Smooth muscle cell (in vitro differentiated cells): ENCODE data around the gene TUT4. TPM values are rescaled to one million over a fixed set of nuclear protein-coding genes. Genes with fewer than 3 reads are reported as not detected.
A peak's percentile ranks its signal among the peaks of the same experiment; 100 is the strongest.

ENCODE experiments used
- DNase-seq: peaks from one replicate; lab custom pipeline; 2025; ENCODE audit not compliant: unreplicated experiment; lab: John Stamatoyannopoulos, UW
- H2AFZ ChIP-seq: fragments of 200-600 bp; sonication (generic); 2 replicates; pipeline ENCODE4 v1.6.0; 2016; ENCODE audit warnings: antibody characterized with exemption, low read depth, mild to moderate bottlenecking
- H3F3A ChIP-seq: fragments of 200-600 bp; sonication (generic); 2 replicates; pipeline ENCODE4 v1.6.0; 2017; ENCODE audit warnings: antibody characterized with exemption, low read depth
- H3K27ac ChIP-seq: fragments of 200-600 bp; sonication (generic); 2 replicates; pipeline ENCODE4 v1.5.1; 2016; ENCODE audit warnings: low read depth, mild to moderate bottlenecking
- H3K27me3 ChIP-seq: fragments of 200-600 bp; sonication (generic); 2 replicates; pipeline ENCODE4 v1.6.1; 2016; ENCODE audit warnings: low read depth, mild to moderate bottlenecking
- H3K36me3 ChIP-seq: fragments of 200-600 bp; sonication (generic); 2 replicates; pipeline ENCODE4 v1.5.1; 2016; ENCODE audit warnings: low read depth
- H3K4me1 ChIP-seq: fragments of 200-600 bp; sonication (generic); 2 replicates; pipeline ENCODE4 v1.5.1; 2016; ENCODE audit warnings: low read depth
- H3K4me2 ChIP-seq: fragments of 200-600 bp; sonication (generic); 2 replicates; pipeline ENCODE4 v1.6.0; 2016; ENCODE audit warnings: mild to moderate bottlenecking
- H3K4me3 ChIP-seq: fragments of 200-600 bp; sonication (generic); 2 replicates; pipeline ENCODE4 v1.5.1; 2016; ENCODE audit warnings: mild to moderate bottlenecking
- H3K79me2 ChIP-seq: fragments of 200-600 bp; sonication (generic); 2 replicates; pipeline ENCODE4 v1.6.0; 2016; ENCODE audit warnings: low read depth, mild to moderate bottlenecking
- H3K9ac ChIP-seq: fragments of 200-600 bp; sonication (generic); 2 replicates; pipeline ENCODE4 v1.6.0; 2016; ENCODE audit warnings: low read depth
- H3K9me3 ChIP-seq: fragments of 200-600 bp; sonication (generic); replicated peaks from 2 replicates; pipeline ENCODE4 v1.5.1; 2016; ENCODE audit warnings: low read depth
- H4K20me1 ChIP-seq: fragments of 200-600 bp; sonication (generic); 2 replicates; pipeline ENCODE4 v1.6.0; 2016; ENCODE audit warnings: low read depth
- CTCF ChIP-seq: fragments of 200-600 bp; sonication (generic); IDR thresholded peaks from 2 replicates; pipeline ENCODE4 v1.5.1; 2017; ENCODE audit warnings: borderline replicate concordance, mild to moderate bottlenecking, antibody characterized with exemption; ENCODE audit not compliant: insufficient read depth, poor library complexity, severe bottlenecking
- WGBS: methylation state at CpG from one replicate; pipeline ENCODE4 v1.1.7; 2016; ENCODE audit warnings: low lambda C conversion rate; 5-methylcytosine and 5-hydroxymethylcytosine counted together
- polyA plus RNA-seq: library from polyadenylated mRNA; unstranded; fragments of >200 nt; fragmentation: Nextera tagmentation; extraction: Ambion mirVana; gene quantifications from 2 replicates; pipeline ENCODE4 v1.2.1, GENCODE V29; 2016
- total RNA-seq: library from RNA; depleted of rRNA; stranded (reverse); fragments of >200 nt; gene quantifications from 2 replicates; pipeline ENCODE4 v1.2.3, GENCODE V29; 2014

Gene TUT4
- total and polyA plus RNA-seq, 2 experiments from 2014 or later, result 13.9 to 58.3 TPM

- Histone ChIP-seq H3K27ac (peak overlapping the region; percentile 48), H3K4me1 (peaks cover 28% of the 10 kb centered on the region), H3F3A (peaks cover 25% of the 10 kb centered on the region), H3K9me3 (no peaks in the 10 kb centered on the region), H4K20me1 (peaks cover 12% of the 10 kb centered on the region), H2AFZ (no peak overlapping the region), H3K9ac (no peak overlapping the region), H3K4me3 (no peak overlapping the region), H3K27me3 (no peaks in the 10 kb centered on the region), H3K79me2 (peaks cover 4% of the 10 kb centered on the region), H3K4me2 (peak overlapping the region; percentile 64), H3K36me3 (no peaks in the 10 kb centered on the region)
- no peak for DNase-seq
- 65% methylated on average over 1 of the region's 1 CpG for WGBS
- no peak for TF ChIP-seq CTCF
These were observed 128.1 kb downstream of the TUT4 start for GRCh38 chr1:52424813-52425212.

- Histone ChIP-seq H3F3A (peaks cover 25% of the 10 kb centered on the region), H3K27me3 (no peaks in the 10 kb centered on the region), H3K4me3 (no peak overlapping the region), H3K9ac (no peak overlapping the region), H4K20me1 (peaks cover 12% of the 10 kb centered on the region), H3K36me3 (no peaks in the 10 kb centered on the region), H3K4me1 (peaks cover 28% of the 10 kb centered on the region), H2AFZ (no peak overlapping the region), H3K4me2 (peak overlapping the region; percentile 64), H3K27ac (peak overlapping the region; percentile 48), H3K9me3 (no peaks in the 10 kb centered on the region), H3K79me2 (peaks cover 4% of the 10 kb centered on the region)
- TF ChIP-seq CTCF, result no peak
- DNase-seq, result no peak
These were observed 128.7 kb downstream of the TUT4 start for GRCh38 chr1:52424231-52424636.

GRCh38 chr1:52423771-52424170 is 129.1 kb downstream of the TUT4 start:
- Histone ChIP-seq H4K20me1 (peaks cover 12% of the 10 kb centered on the region), H3K4me2 (peak overlapping the region; percentile 64), H3K9me3 (no peaks in the 10 kb centered on the region), H3K36me3 (peaks cover 2% of the 10 kb centered on the region), H3K4me1 (peaks cover 28% of the 10 kb centered on the region), H3K4me3 (no peak overlapping the region), H3K27me3 (no peaks in the 10 kb centered on the region), H3K27ac (peak overlapping the region; percentile 48), H2AFZ (no peak overlapping the region), H3K9ac (no peak overlapping the region), H3F3A (peaks cover 25% of the 10 kb centered on the region), H3K79me2 (peaks cover 4% of the 10 kb centered on the region)
- TF ChIP-seq CTCF, result no peak
- no peak for DNase-seq
- 42% methylated on average over 9 of the region's 9 CpGs for WGBS

DNA sequence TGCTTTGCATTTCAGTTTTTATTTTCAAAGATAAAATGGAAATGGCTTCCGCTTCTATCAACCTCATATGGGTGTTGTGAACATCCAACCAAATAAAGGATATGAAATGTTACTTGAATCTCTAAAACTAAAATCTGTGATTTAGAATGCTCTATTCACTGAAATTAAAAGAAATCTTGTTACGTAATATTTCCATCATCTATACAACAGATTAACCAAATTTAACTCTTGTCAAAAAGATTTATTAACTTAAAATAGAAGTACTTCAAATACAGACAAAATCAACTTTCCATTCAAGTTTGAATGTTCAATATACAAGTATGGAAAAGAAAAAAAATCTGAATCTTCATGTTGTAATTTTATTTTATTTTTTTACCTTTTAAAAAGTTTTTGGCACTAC is 129.8 kb downstream of the TUT4 start:
- H3K4me1 ChIP-seq, result peaks cover 28% of the 10 kb centered on the region
- TF ChIP-seq CTCF, result no peak
- H3F3A ChIP-seq, result peaks cover 25% of the 10 kb centered on the region
- peaks cover 12% of the 10 kb centered on the region for H4K20me1 ChIP-seq
- peaks cover 6% of the 10 kb centered on the region for H3K36me3 ChIP-seq
- H3K9me3 ChIP-seq, result no peaks in the 10 kb centered on the region
- no peak overlapping the region for H3K4me3 ChIP-seq
- 95% methylated on average over 2 of the region's 2 CpGs for WGBS
- no peak for DNase-seq
- H3K4me2 ChIP-seq, result no peak overlapping the region
- no peak overlapping the region for H2AFZ ChIP-seq
- no peaks in the 10 kb centered on the region for H3K27me3 ChIP-seq
- peak overlapping the region; percentile 48 for H3K27ac ChIP-seq
- H3K9ac ChIP-seq, result no peak overlapping the region
- peaks cover 4% of the 10 kb centered on the region for H3K79me2 ChIP-seq
